ENCODE results near the gene DCAF6.

Gene DCAF6

GRCh38 chr1:168085401-168085872, 149.0 kb downstream of the DCAF6 start:
- no peak for DNase-seq (ENCODE audit: low read depth in 2 of 2)

- no peak for DNase-seq (ENCODE audit: low read depth in 2 of 2)
These were observed 150.0 kb downstream of the DCAF6 start for GRCh38 chr1:168086438-168086837.

- no peak for DNase-seq (ENCODE audit: low read depth in 2 of 2)
These were observed 151.2 kb downstream of the DCAF6 start for GRCh38 chr1:168087696-168088095.

GRCh38 chr1:168088511-168089325, 152.2 kb downstream of the DCAF6 start:
- DNase-seq (ENCODE audit: low read depth in 2 of 2): no peak

- no peak for DNase-seq (ENCODE audit: low read depth in 2 of 2)
These were observed 153.0 kb downstream of the DCAF6 start for GRCh38 chr1:168089326-168089978.

- DNase-seq (ENCODE audit: low read depth in 2 of 2): no peak
These were observed 153.5 kb downstream of the DCAF6 start for GRCh38 chr1:168089979-168090337.

GRCh38 chr1:168090395-168090794, 153.9 kb downstream of the DCAF6 start:
- DNase-seq (ENCODE audit: low read depth in 2 of 2): no peak

- DNase-seq (ENCODE audit: low read depth in 2 of 2): no peak
These were observed 154.6 kb downstream of the DCAF6 start for GRCh38 chr1:168091063-168091462.

GRCh38 chr1:168091720-168092550, 155.5 kb downstream of the DCAF6 start:
- DNase-seq (ENCODE audit: low read depth in 2 of 2): no peak

GRCh38 chr1:168092566-168093355, 156.3 kb downstream of the DCAF6 start:
- no peak for DNase-seq (ENCODE audit: low read depth in 2 of 2)

- DNase-seq (ENCODE audit: low read depth in 2 of 2): no peak
These were observed 157.1 kb downstream of the DCAF6 start for GRCh38 chr1:168093616-168094015.

GRCh38 chr1:168095476-168095875, 159.0 kb downstream of the DCAF6 start:
- no peak for DNase-seq (ENCODE audit: low read depth in 2 of 2)

- DNase-seq (ENCODE audit: low read depth in 2 of 2): no peak
These were observed 160.0 kb downstream of the DCAF6 start for GRCh38 chr1:168096296-168097165.

GRCh38 chr1:168097921-168098528, 161.5 kb downstream of the DCAF6 start:
- no peak for DNase-seq (ENCODE audit: low read depth in 2 of 2)

GRCh38 chr1:168098534-168099320, 162.2 kb downstream of the DCAF6 start:
- no peak for DNase-seq (ENCODE audit: low read depth in 2 of 2)

- DNase-seq (ENCODE audit: low read depth in 2 of 2): no peak
These were observed 162.9 kb downstream of the DCAF6 start for GRCh38 chr1:168099337-168099801.

GRCh38 chr1:168100315-168101002, 164.0 kb downstream of the DCAF6 start:
- no peak for DNase-seq (ENCODE audit: low read depth in 2 of 2)

GRCh38 chr1:168101336-168101735, 164.9 kb downstream of the DCAF6 start:
- no peak for DNase-seq (ENCODE audit: low read depth in 2 of 2)

GRCh38 chr1:168102487-168102886, 166.0 kb downstream of the DCAF6 start:
- DNase-seq (ENCODE audit: low read depth in 2 of 2): no peak

All from stimulated activated CD4-positive, alpha-beta T cell treated with anti-CD3 and anti-CD28 coated beads, Interleukin-12 subunit alpha, Interleukin-12 subunit beta, amount 100 ng/mL, for 24 hours (primary cell).